Activated T-cell treated with anti-CD3 and anti-CD28 coated beads for 48 hours (primary cell): ENCODE measurements around the gene GATC.
"Not testable (repeated sequence)": the region's sequence is repeated elsewhere in the genome, so short reads cannot be mapped to it uniquely, and the experiment has no call there.

Experiments
- DNase-seq: peaks from one replicate; pipeline ENCODE4 v3.0.0-alpha.2; 2020; ENCODE audit warnings: low read depth

The GATC gene

GRCh38 chr12:120470150-120470784 is 24.0 kb downstream of the GATC start:
- no peak for DNase-seq

DNA sequence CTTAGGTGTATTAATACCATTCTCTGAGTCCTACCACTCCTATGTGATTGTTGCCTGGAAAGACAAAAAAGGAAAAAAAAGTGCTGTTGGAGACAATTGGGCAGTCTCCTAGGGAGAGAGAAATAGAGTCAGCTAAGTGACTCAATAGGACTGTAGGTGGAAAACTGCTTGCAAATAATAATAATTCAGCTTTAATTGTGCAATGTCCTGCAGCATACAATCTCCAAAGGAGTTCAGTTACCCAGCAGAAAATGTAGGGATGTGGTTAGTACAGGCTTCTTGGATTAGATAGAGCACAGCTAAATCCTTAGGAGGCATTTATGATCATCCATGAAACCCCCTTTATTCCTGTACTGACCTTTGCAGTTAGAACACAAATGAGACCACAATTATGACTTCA is 26.3 kb downstream of the GATC start:
- no peak for DNase-seq

DNA sequence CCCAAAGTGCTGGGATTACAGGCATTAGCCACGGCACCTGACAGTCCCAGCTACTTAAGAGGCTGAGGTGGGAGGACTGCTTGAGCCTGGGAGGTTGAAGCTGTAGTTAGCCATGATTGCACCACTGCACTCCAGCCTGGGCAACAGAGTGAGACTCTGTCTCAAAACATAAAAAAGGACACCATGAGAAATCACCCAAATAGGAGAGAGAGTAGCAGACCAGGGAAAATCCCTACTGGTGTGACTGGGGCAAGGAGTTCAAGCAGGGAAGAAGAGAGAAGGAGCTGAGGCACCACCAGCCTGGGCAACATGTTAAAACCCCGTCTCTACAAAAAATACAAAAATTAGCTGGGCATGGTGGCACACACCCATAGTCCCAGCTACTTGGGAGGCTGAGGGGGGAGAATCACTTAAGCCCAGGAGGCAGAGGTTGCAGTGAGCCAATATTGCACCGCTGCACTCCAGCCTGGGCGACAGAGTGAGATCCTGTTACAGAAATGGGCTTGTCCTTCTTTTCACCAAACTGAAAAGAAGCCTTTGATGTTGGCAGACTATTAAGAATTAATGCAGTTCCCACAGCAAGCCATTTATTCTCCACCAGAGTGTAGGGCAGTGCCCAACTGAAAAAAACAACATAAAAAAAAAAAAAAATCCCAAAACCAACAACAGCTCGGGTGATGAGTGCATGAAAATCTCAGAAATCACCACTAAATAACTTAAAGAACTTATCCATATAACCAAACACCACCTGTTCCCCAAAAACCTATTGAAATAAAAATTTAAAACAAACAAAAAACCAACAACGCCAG is 27.8 kb downstream of the GATC start:
- no peak for DNase-seq

GRCh38 chr12:120474616-120474960 is 28.3 kb downstream of the GATC start:
- DNase-seq, result no peak

- DNase-seq, result no peak
These were observed 29.4 kb downstream of the GATC start for GRCh38 chr12:120475643-120476042.

- no peak for DNase-seq
These were observed 33.2 kb downstream of the GATC start for GRCh38 chr12:120479458-120479857.

DNA sequence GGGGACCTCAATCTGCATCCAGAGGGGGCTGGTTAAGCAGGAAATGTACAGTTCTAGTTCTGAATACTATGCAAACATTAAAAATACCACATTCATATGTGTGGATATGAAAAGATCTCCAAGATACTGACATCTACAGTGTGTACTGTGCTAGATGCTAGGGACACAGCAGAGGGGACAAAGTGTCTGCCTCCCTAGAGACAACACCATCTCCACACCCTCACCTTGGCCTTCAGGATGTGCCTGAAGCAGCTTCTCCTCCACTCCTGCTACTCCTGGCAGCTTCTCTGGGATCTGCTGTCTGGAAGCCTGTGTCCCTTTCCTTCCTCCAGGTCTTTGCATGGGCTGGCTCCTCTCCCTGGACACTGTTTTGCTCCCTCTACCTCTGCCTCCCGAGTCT is 34.0 kb downstream of the GATC start:
- DNase-seq, result no peak

- no peak for DNase-seq
These were observed 35.0 kb downstream of the GATC start for GRCh38 chr12:120481022-120481767.

DNA sequence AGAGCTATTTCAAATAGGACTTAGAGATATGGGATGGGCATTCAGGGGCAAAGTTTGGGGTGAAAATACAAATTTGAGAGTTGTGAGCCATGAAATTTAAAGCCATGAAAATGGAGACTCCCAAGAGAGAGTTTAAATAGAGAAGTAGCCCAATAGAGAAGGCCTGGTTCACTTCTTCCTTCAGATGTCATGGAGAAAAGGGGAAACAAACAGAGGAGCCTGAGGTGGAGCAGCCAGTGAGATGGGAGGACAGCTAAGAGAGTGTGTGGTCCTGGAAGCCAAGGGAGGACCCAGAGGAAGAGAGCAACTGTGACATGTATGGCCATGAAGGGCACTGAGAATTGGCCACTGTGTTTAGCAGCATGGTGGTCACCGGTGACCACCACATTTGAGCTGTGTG is 37.4 kb downstream of the GATC start:
- DNase-seq, result no peak

DNA sequence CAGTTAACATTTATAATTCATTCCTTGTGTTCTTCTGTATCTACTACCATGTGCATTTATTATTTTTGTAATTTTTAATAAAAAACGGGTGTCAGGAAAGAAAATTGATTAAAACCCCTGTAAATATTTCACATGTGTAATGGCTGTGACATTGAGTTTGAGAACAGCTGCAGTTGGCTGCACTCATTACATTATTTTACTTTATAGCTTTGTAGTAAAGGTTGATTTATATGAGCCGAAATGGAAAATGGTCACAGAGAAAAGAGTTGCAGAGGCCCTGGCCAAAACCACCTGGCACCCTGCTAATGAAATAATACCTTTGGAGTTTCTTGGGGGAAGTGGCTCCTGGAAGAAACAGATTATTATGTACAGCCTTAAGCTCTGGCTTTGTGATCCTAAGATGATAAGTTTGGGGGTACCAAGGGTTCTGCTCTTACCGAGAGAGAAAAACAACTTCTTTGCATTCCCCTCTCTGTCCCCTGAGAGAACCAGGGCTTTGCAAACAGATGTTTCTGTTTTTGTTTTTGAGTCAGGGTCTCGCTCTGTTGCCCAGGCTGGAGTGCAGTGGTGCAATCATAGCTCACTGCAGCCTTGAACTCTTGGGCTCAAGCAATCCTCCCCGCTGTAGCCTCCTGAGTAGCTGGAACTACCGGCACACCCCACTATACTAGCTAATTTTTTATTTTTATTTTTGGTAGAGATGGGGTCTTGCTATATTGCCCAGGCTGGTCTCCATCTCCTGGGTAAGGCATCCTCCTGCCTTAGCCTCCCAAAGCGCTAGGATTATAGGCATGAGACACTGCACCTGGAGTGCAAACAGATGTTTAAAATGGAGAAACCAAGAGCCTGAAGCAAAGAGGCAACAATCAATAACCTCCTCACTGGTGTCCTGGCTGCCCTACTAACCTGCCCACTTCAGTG is 40.0 kb downstream of the GATC start:
- DNase-seq, result no peak

DNA sequence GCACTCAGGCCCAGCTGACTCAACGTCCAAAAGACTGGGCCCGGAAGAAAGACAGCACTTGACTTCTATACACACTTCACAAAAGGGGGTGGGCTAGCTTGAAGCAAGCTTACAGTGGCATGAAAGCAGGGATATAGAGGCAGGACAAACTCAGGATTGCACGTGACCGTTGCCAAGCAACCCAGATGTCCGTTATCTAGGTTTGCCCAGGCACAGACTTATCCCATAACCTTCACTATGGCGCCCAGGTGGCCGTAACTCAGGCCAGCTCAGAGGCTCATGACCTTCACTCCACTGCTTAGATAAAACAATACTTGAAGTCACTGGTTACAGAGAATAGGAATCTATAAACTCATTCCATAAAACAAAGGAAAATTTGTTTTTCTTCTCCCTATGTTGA is 41.3 kb downstream of the GATC start:
- DNase-seq, result not testable (repeated sequence)

- no peak for DNase-seq
These were observed 41.9 kb downstream of the GATC start for GRCh38 chr12:120488057-120488640.

- DNase-seq, result no peak
These were observed 42.8 kb downstream of the GATC start for GRCh38 chr12:120489018-120489417.

DNA sequence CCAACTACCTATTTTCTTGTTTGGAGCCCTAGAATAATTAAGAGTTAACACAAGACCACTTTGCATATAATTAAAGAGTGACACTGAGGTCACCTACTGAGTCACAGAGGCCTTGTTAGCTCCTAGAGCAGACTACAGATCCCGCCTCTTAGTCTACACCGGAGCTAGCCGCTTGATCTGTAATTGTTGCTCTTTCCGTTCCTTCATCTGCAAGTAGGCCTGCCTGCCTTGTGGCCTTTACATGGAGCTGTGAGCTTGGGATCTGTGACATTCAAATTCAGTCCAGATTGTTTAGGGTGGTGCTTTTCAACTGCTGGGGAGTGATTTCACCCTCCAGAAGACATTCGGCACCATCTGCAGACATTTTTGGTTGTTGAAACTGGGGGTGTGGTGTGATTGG is 44.1 kb downstream of the GATC start:
- DNase-seq, result no peak

GRCh38 chr12:120490833-120491512 is 44.7 kb downstream of the GATC start:
- DNase-seq, result no peak

- DNase-seq, result no peak
These were observed 49.0 kb downstream of the GATC start for GRCh38 chr12:120495186-120495730.

GRCh38 chr12:120495731-120496412 is 49.6 kb downstream of the GATC start, which contains the start of gene DYNLL1:
Gene DYNLL1, plus strand, starts transcription at chr12:120496113. Its CDS starts 309 bp downstream, at chr12:120496422.
- DNase-seq, result peak; percentile 98

DNA sequence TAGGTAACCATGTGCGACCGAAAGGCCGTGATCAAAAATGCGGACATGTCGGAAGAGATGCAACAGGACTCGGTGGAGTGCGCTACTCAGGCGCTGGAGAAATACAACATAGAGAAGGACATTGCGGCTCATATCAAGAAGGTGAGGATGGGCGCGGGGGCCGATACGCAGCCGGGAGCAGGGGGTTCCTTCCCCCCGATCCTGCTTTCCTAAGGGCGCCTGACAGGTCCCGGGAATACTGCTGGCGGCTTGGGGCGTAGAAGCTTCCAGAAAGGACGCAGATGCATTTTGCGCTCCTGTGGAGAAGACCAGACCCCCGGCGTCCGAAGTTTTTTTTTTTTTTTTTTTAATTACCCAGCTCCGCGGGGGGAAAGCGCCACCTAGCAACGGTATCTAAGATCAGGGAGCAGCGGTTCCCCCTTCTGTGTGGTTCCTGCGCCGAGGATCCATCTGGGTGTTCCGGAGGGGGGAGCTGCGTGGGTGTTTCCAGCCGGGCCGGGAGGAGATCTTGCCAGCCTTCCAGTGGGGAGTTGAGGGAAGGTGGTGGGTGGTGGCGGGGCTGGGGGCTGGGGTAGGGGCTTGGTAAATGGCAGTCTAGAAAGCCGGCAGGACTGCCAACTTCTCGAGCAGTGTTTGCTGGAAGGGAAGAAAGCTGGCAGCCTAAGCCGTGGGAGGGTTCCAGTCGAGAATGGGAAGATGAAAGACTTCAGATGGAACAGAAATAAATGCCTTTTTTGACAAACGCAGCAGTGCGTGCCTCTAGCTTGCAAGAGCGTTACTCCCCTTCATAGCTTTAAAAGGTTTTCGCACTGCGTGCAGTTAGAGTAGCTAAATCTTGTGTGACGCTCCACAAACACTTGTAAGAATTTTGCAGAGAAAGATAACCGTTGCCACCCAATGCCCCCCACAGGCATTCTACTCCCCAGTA is 50.4 kb downstream of the GATC start:
- DNase-seq, result peak; percentile 20
